SK-N-DZ (cell line): ENCODE measurements around the gene CREB5.

Source experiments
- DNase-seq: peaks from one replicate; pipeline ENCODE4 v3.0.0-alpha.2; 2015; ENCODE audit warnings: low spot score

CREB5 gene

DNA sequence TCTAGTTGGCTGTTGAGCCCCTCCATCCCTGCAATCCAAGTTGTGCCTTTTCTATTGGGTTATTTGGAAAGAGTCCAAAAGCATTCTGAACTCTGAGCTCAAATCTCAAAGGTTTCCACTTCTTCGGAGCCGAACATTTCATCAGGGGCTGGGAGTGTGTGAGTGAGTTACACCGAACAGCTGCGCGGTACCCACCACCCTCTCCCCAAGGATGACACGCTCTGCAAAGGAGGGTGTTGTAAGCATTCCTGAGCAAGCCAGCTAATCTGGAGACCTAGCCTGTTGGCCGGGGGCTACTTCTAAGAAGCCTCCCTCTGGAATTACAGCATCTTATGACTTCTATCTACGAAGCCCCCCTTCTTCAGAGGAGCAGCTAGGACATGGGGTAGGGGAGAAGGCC is 270.5 kb downstream of the CREB5 start:
- DNase-seq = no peak

DNA sequence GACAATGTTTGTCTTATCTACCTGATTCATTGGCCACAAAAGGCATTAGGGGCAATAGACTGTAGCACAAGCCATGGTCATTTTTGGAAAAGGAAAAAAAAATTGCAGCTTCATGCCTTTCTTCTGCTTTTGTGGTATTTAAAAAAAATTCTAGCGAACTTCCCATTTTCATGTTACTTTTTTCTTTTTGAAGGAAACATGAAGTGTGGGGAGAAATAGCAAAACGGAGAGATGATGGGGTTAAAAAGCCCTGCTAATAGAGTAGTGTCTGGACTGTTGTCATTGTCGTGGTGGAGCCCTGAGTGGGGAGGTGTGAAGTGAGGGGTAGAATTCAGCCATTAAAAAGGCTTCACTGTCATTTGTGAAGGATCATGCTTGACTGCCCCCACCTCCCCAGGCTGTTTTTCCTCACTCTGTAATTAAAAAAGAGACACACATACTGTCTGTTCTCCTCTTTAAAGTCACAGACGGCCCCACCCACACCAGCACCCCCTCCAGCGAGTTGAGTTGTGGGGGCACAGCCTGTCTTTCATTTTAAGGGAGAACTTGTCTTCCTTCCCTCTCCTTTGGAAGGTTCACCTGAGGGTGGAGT is 272.4 kb downstream of the CREB5 start:
- no peak for DNase-seq

DNA sequence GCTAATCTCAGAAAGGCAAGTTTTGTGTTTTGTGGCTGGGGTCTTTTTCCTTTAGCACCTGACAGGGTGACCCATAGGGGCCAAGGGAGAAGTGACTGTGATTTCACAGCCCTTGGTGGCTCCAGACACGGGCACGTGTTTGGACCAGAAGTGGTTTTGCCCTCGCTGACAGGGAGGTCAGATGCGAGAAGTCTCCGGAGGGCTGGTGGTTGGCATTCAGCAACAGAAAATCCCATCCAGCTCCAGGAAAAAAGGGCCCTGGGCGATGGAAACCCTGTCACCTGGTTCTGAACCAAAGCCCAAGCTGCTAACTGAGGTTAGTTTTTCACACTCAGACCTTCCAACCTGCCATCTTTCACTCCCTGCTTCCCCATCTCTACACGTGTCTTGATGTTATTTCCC is 272.9 kb downstream of the CREB5 start:
- DNase-seq = no peak

DNA sequence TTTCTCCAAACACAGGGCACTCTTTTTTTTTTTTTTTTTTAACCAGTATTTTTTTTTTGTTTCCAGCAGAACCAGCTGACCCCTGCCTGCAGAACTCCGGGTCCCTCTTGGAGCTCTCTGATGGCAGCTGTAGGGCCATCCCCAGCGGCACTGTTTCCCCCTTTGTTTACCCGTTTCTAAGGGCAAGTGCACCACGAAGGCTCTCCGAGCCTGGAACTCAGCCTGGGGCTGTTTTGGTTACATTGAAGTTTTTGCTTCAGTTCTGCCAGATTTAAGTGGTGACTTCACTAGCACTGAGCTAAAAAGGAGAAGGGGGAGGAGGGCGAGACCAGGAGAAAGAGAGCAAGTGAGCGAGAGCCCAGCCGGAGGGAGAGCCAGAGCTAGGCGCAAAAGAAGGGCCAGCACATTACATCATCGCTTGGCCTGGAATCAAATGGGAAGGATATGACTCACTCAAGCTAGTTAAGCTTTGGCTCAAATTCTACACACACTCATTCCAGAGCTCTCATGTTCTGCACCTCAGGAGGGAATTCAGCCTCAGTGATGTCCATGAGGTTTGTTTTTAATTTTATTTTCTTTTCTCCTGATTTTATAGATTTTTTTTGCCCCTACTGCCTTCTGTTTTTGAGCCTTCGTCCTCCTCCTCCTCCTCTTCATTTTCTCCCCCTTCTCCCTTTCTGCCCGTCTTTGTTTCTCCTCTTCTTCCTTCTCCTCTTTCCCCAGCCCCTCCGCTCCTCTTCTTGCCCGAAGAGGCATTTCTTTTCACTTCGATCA is 273.5 kb downstream of the CREB5 start:
- DNase-seq = no peak

DNA sequence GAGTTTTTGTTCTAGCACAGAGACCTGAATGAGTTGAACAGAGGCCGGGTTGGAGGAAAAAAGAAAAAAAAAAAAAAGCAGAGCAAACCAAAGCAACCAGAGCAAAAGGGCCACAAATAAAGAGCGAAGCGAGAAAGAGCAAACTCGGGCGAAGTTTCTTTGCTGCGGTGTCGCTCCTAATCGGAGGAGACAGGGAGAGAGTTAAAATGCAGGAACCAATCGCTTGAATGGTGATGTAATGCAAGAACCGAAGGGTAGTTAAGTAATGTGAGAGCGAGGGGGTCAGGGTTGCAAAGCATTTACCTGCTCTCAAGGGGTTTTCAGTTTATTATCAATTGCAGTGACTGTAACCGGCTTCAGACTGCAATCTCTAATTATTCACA is 274.1 kb downstream of the CREB5 start:
- DNase-seq = no peak

DNA sequence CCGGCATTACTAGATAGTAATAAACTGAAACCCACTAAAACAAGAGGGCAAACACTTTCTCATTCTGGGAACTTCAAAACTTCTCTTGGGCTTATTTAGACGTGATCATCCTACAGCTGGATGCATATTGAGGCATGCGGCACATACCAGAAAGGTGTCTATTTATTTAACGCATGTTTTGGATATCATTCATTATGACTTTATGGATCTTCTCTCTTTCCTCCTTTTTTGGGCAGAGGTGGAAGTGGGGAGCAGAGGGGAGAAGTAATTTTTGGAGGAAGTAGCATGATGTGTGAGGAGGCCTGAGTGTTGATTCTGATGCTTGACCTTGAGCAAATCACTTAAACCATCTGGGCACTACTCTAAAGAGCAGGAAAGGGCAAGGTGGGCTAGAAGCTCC is 275.2 kb downstream of the CREB5 start:
- DNase-seq = no peak

DNA sequence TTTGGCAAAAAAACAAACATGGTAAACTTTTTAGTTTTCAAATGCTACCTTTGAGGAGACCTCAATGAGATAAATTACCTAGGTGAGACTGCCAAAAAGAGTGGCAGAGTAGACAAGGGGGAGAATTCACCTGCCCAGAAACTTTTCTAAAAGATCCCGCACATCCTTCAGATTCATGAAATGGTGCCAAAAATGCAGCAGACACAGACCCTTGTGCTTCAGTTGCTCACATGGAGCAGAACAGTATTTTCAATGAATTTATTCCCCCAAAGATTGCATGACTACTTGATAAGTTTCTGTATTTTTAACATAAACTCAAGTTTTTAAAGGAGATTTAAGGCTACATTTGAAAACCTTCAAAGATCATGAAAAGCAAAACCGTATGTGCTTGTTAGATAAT is 275.9 kb downstream of the CREB5 start:
- no peak for DNase-seq

DNA sequence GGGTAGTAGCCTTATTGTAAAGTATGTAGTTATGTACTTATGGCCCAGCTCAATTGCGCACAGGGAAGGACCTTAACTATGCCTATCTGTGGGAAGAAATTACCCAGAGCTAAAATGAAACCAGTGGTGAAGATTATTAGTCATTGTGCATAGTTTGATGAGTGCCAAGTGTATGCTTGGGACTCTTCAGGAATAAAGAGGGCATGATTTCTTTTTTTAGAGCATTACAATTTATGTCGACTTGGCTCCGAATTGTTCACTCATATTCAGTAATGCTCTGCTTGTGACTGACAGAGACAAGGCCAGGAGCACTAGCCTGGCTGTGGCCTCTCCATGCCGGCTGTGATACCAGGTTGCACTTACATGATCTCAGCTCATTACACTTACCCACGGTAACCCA is 276.3 kb downstream of the CREB5 start:
- no peak for DNase-seq

DNA sequence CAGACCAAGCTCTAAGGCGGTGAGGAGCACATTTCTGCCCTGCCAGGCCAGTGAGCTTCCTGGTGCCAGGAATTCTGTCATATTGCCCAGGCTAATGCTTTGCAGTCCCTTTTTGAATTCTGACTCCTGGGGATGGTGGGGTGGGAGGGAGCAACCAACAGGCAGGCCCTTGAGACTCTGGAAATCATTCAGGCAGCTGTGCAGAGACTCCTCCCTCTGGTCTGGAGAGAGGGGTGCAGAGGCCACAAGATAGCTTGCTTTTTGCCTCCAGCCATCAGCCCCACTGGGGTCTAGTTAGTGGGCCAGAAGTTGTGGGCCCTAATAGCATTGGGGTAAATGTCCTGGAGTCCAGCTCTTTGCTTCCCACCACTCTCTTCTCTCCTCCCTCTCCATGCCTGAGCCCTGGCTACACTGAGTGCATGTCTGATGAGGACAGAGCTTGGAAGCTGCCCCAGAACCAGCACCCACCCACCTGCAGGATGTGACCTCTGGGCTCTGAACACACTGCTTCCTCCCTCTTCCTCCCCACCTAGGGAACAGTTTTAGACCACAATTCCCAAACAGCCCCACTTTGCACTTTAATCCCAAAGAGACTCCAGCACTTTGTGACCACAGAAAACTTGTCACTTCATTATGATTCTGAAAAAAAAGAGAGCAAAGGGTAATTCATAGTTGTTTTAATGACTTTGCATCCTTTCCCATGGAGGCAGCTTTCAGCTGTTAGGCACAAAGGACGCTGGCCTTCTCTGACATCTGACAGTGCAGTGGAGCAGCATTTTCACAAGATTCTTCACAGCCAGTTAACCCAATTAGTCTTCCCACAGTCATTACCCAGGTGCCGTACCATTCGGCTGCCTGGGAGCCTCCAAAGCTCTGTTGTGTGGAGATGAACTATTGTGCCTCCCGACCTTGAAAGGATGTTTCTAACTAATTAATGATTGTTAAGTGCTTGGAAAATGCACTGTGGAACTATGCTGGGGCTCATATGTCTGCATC is 283.3 kb downstream of the CREB5 start:
- peak; percentile 44 for DNase-seq

DNA sequence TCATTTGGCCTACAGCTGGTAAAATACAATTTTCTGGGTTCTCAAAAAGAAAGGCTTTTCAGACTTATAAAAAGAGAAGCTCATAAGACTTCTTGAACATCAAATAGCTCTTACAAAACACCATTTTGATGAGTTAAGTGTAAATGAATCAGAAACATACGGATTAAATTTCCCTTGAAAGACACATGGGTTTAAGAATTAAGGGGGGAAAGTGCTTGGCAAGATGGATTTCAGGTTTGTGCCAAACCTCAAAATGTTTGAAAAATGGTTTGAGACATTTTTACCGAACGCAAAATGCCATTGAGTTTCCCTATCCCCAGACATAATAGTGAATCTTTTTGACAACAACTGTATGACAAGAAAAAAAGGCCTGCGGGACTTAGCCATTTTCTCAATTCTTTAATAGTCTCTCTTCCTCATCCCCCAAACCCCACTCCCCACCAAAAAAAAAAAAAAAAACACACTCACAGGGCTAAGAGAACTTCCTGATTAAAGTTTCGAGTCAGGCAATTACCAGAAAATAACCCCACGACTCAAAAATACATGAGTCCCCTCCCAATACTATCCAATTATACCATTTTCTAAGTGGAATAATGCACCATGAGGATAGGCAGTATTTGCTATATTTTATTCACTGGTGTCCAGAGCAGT is 285.7 kb downstream of the CREB5 start:
- DNase-seq = no peak

DNA sequence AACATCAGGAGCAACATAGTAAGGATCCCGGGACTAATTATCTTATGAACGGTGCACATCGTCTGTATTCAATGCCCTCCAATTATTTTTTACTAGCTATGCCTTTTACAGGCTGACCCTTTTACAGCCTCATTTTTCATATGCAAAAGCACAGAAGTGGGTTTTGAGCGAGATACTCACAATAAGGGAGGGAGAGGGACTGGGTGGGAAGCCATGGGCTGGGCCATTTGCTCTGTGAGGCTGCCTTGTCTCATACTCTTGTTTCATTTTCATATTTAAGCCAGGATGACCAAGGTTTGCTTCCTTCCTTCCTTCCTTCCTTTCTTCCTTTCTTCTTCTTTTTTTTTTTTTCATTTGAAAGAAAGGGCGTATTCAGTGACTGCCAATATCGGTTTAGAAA is 286.5 kb downstream of the CREB5 start:
- no peak for DNase-seq

DNA sequence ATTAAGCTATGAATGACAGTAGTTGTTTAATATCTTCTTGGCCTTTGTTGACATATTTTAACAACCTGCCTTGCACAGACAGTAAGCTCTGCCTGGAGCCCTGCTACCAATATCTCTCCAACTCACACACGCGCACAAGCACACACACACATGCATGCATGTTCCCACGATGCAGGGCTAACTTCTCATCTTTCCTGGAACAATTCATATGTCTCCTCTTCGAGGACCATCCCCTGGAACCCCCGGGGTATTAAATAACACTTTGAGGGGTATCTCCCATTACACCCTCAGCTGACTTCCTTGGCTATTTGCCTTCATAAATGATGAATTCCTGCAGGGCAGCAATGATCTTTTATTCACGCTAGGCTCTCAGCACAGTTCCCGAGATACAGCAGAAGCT is 287.8 kb downstream of the CREB5 start:
- DNase-seq = no peak

DNA sequence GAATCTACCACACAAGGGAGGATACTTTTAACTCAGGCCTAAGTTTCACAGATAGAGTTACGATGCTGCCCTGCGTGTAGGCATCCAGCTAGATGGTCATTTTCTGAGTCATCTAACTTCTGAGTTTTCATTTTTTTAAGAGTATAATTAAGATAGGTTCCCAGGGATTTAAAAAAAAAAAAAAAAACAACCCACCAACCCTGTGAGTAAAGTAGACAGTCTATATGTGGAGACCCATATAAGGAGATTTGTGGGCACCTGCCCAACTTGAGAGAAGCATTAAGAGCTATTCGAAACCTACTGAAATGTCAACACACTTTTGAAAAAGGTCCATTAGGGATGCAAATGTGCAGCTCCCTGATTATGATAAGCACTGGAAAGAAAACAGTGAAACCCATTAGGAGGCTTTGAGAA is 288.5 kb downstream of the CREB5 start:
- DNase-seq = no peak

DNA sequence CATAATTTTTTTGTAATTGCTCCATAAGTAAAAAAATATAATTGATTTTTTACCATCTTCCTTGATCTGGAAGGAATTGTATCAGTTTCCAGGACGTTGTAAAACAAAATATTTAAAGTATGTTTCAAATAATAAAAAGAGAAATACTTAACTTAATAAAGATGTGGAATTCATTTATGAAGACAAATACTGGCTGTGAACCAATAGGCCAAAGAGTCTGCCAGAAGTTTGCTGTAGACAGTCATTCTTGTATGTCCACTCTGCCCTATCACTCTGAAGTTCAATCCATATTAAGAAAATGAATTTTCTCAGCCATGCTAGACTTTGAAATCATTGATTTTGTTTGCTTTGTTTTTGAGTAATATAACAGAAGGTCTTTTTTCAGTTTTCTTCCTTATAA is 289.4 kb downstream of the CREB5 start:
- DNase-seq = no peak

DNA sequence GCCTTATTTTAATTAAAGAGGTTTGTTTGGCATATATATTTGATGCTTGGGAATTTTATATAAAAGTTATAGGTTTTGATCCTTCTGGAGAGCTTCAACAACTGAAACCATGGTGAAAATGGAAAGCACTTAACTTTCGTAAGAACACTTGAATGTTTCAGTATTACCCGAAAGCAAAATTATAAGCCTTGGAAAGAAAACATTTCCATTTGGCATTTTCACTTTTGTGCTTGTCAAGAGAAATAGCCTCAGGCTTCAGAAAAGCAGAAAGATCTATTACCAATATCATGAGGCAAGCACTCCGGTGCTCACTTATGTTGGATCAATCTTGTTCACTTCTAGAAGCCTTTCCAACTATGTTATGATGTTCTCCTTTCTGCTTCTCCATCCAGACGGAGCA is 289.9 kb downstream of the CREB5 start:
- DNase-seq = no peak

DNA sequence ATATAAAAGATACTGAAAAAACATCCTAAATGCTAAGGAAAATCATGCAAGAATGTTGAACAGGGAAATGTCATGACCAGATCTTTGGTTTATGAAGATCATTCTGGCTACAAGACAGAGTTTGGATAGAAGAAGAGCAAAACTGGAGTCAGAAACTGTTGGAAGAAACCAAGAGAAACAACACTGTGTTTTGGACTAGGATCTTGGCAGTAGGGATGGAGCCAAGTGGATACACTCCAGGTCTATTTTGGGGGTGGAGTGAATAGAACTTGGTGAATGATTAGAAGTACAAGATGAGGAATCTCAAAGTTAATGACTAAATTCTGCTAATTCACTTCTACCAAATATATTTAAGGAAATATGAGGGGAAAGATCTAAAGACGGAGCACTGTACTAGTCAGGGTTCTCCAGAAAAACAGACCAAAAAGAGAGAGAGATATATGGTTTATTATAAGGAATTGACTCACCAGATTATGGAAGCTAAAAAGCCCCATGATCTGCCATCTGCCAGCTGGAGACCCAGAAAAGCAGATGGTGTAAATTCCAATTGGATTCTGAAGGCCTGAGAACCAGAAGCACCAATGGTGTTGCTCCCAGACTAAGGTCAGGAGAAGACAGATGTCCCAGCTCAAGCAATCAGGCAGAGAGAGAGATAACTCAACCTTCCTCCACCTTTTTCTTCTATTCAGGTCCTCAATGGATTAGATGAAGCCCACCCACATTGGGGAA is 290.9 kb downstream of the CREB5 start:
- DNase-seq = no peak

DNA sequence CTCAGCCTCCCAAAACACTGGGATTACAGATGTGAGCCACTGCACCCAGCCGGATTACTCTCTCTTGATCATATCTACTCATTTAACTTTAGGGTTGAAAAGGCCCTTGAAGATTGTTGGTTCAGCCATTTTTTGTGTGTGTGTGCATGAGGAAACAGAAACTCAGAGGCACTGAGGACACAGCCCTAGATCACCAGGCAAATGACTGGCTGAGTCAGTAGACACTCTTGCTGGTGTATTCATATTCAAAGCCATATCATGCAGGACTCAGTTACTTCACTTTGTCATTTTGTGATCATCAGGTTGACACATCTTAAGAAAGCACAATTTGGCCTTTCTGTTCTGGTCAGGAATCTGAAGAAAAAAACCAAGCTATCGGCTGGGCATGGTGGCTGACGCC is 292.4 kb downstream of the CREB5 start:
- DNase-seq = no peak

DNA sequence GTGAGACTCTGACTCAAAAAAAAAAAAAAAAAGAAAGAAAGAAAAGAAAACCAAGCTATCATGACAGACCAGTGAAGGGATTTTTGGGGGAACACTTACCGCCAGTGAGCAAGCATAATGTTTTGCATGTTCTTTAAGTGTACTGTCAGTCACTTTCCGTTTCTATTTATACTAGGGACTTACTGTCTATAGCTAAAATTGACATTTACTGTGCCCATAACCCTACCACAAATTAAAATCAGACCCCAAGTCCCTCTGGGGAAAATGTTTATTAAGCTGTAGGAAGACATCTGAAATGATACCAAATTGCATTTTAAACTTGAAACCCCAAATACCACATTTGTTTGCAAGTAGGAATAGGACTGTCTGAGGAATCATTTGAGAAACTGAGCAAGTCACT is 293.0 kb downstream of the CREB5 start:
- no peak for DNase-seq

DNA sequence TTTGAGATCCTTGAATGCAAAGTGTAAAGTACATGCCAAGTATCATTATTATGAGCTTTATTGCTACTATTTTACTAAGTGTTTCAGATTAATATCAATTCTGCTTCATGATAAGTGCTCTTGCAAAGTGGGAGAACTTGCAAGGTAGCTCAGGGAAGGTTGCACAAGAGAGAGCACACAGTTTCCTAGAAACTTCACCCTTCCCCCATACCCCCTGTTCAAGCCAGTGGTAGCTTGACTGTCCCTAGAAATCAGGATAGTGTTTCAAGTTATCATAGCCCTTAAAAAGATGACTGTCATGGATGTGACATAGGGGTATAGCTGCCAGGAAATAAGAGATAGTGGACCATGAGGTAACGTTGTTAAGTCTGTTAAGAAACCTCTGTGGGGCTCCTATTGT is 294.3 kb downstream of the CREB5 start:
- no peak for DNase-seq

DNA sequence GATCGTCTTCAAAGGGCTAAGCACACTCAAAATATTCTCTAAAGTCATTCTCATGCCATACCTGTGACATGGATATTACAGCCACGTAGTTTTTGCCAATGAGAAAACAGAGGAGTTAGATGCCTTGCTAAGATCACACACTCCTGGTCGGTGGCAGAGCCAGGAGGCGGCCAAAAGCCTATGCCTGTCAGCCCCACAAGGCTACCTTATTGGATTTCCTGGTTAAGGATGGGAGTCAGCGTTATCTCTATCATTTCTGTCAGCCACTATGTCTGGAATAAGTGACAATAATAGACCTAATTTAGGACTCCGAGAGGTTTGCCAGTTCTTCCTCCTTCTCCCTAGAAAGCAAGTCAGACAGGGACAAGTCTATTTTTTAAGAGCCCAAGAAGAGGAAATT is 295.0 kb downstream of the CREB5 start:
- DNase-seq = peak; percentile 71
